ENCODE measurements around the gene ATP9B.

Gene ATP9B

GRCh38 chr18:79300413-79300812 lies 231.2 kb downstream of the ATP9B start:
- H3K4me3 ChIP-seq (ENCODE audit: low read depth, low read length): no peak overlapping the region
- TF ChIP-seq, protein P1, sequence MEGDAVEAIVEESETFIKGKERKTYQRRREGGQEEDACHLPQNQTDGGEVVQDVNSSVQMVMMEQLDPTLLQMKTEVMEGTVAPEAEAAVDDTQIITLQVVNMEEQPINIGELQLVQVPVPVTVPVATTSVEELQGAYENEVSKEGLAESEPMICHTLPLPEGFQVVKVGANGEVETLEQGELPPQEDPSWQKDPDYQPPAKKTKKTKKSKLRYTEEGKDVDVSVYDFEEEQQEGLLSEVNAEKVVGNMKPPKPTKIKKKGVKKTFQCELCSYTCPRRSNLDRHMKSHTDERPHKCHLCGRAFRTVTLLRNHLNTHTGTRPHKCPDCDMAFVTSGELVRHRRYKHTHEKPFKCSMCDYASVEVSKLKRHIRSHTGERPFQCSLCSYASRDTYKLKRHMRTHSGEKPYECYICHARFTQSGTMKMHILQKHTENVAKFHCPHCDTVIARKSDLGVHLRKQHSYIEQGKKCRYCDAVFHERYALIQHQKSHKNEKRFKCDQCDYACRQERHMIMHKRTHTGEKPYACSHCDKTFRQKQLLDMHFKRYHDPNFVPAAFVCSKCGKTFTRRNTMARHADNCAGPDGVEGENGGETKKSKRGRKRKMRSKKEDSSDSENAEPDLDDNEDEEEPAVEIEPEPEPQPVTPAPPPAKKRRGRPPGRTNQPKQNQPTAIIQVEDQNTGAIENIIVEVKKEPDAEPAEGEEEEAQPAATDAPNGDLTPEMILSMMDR (IDR thresholded peaks at IDR 0.05; ENCODE audit: low read depth, low read length): no peak

GRCh38 chr18:79302120-79302519 lies 232.9 kb downstream of the ATP9B start:
- TF ChIP-seq, protein P1 (IDR thresholded peaks at IDR 0.05; ENCODE audit: low read depth, low read length): no peak
- H3K4me3 ChIP-seq (ENCODE audit: low read depth, low read length): no peak overlapping the region

- no peak overlapping the region for H3K4me3 ChIP-seq (ENCODE audit: low read depth, low read length)
- TF ChIP-seq, protein P1 (IDR thresholded peaks at IDR 0.05; ENCODE audit: low read depth, low read length): no peak
Measured at GRCh38 chr18:79305911-79306310, 236.7 kb downstream of the ATP9B start.

GRCh38 chr18:79309614-79310358 lies 240.6 kb downstream of the ATP9B start:
- no peak overlapping the region for H3K4me3 ChIP-seq (ENCODE audit: low read depth, low read length)
- TF ChIP-seq, protein P1 (IDR thresholded peaks at IDR 0.05; ENCODE audit: low read depth, low read length): no peak

DNA sequence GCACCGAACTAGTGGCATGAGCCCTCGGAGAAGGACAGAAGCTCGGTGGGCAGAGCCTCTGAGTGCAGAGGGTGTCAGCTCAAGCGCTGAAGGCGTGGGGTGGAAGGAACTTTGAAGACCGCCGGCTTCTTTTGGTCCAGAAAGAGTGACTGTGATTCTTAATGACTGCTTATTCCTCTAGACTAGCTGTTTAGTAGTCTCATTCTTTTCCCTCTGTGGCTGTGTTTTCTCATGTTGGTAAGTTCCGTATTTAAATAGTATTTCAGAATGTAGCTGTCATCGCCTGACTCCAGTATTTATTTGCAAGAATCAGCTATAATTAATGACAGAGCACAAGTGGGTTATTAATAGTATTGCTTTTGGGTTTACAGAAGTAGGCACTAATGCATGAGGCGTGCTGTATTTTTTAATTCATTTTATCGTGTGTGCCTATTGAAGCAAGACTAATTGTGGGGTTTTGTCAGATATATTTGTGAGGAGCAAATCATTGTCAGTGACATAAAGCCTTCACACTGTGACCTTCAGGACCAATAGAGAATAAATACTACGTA lies 245.7 kb downstream of the ATP9B start:
- no peak overlapping the region for H3K4me3 ChIP-seq (ENCODE audit: low read depth, low read length)
- TF ChIP-seq, protein P1 (IDR thresholded peaks at IDR 0.05; ENCODE audit: low read depth, low read length): no peak

DNA sequence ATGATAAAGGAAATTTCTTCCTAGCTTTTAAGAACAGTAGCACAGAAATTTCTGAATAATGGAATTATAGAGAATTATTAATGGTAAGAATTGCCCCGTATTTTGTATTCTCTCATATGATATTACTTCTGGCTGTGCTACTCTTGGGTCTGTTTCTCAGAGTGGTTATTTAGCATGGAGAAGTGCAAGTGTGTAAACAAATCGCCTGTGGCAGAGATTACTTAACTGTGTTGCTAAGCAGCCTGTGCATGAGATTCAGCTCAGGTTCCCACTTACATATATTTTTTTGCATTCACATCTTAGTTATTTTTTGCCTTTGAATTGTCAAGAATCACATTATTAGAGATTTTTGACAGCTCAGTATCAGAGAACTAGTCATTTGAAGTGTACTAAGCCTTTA lies 246.4 kb downstream of the ATP9B start:
- H3K4me3 ChIP-seq (ENCODE audit: low read depth, low read length): no peak overlapping the region
- TF ChIP-seq, protein P1 (IDR thresholded peaks at IDR 0.05; ENCODE audit: low read depth, low read length): no peak

- TF ChIP-seq, protein P1 (IDR thresholded peaks at IDR 0.05; ENCODE audit: low read depth, low read length): no peak
- H3K4me3 ChIP-seq (ENCODE audit: low read depth, low read length): no peak overlapping the region
Measured at GRCh38 chr18:79317703-79318102, 248.5 kb downstream of the ATP9B start.

All from WI38 (cell line).